CD4-positive, alpha-beta T cell treated with Interleukin-6 for 4 hours (primary cell): ENCODE results near the gene SSU72.
"Not testable (repeated sequence)": the region's sequence is repeated elsewhere in the genome, so short reads cannot be mapped to it uniquely, and the experiment has no call there.

Experiments used
- DNase-seq: peaks from one replicate; pipeline ENCODE4 v3.0.0-alpha.2; 2020; ENCODE audit warnings: mixed read lengths

Gene SSU72

DNA sequence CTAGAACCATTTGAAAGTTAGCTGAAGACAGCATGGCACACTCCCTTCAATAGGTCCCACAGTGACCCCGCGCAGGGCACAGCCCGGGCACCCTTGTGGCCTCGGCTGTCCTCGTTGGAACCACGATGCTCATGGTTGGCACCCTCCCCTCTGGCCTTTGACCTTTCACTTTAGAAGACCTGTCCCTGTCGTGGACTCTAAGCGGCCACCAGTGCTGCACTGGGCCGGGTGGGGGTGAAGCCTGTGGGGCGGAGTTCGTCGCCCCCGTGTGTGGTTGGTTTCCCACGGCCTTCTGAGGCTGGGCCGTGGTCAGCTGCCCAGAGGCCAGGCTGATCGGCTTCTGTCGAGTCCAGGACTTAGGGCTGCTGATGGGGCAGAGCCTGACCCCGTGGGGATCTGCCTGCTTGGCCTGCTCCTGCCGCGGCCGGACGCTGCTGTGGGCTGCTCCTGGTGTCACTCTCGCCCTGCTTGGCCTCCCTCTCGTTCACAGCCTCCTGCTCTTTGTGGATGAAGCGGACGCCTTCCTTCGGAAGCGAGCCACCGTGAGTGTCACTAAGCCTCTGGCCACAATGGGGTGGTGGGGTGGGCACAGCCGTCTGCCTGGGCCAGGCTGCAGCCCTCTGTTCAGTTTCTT lies 49.8 kb downstream of the SSU72 start:
- DNase-seq: not testable (repeated sequence)

- DNase-seq: not testable (repeated sequence)
These were observed 51.0 kb downstream of the SSU72 start for GRCh38 chr1:1523651-1524050.

- DNase-seq: not testable (repeated sequence)
These were observed 51.4 kb downstream of the SSU72 start for GRCh38 chr1:1523226-1523625.

DNA sequence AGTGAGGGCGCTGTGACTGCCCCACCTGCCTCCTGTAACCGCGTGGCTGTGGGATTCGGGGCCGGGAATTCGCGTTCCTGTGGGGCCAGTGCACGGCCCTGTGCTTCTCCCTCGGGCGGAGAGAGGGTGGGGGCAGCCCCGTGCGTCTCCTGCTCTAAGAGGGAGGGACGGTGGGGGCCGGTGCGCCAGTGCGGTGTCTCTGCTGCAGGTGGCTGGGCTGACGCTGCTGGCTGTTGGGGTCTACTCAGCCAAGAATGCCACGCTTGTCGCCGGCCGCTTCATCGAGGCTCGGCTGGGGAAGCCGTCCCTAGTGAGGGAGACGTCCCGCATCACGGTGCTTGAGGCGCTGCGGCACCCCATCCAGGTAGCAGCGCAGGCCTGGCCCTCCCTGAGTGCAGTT lies 52.1 kb downstream of the SSU72 start:
- DNase-seq: not testable (repeated sequence)

- no peak for DNase-seq
These were observed 53.3 kb downstream of the SSU72 start for GRCh38 chr1:1521331-1521730.

DNA sequence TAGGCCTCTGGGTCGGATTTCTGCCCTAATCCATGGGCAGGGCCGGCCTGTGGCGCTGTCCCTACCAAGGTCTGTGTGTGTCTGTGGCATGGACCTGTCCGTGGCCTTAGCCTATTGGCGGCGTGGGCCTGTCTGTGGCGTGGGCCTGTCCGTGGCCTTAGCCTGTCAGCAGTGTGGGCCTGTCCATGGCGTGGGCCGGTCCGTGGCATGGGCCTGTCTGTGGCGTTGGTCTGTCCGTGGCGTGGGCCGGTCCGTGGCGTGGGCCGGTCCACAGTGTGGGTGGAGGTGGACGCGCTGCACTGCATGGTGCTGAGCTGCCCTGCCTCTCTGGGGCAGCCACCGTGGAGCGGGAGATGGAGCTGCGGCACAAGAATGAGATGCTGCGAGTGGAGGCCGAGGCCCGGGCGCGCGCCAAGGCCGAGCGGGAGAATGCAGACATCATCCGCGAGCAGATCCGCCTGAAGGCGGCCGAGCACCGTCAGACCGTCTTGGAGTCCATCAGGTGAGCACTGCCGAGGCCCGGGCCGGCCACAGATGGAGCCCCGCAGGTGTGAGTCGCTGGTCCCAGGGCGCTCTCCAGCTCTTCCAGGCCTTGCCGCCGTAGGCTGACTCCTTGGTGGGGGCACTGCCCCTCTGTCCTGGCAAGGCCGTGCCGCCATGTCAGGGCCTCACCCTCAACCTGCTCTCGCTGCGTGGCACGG lies 54.7 kb downstream of the SSU72 start:
- DNase-seq: not testable (repeated sequence)

GRCh38 chr1:1518621-1519007 lies 56.0 kb downstream of the SSU72 start:
- DNase-seq: not testable (repeated sequence)

GRCh38 chr1:1517973-1518620 lies 56.6 kb downstream of the SSU72 start:
- DNase-seq: no peak

DNA sequence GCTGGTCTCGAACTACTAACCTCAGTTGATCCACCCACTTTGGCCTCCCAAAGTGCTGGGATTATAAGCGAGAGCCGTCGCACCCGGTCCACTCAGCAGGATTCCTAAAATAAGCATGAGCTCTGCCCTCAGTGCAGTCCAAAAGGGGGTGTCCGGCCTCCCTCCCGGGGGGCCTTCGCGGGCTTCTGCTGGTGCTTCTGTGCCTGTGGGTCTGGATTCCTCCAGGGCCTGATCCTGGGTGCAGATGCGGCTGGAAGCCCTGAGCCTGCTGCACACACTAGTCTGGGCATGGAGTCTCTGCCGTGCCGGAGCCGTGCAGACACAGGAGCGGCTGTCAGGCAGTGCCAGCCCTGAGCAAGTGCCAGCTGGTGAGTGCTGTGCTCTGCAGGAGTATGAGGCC lies 57.7 kb downstream of the SSU72 start:
- DNase-seq: not testable (repeated sequence)

DNA sequence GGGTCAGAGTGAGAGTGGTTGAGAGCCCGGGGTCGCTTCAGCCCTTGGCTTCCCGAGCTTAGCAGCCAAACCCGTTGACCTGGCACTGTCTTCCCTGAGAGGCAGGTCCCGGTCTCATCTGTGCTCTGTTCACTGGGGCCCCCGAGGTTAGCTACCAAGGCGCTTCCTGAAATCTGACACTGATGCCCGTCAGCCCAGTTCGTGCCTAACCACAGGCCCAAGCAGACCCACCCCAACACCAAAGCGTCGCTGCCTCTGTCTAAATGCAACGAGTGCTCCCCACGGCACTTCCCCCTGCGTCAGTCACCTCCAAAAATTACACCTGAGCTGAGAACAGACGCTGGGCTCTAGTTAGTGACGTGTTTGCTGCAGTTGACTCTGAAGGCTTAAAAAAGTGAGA lies 60.3 kb downstream of the SSU72 start:
- DNase-seq: not testable (repeated sequence)

DNA sequence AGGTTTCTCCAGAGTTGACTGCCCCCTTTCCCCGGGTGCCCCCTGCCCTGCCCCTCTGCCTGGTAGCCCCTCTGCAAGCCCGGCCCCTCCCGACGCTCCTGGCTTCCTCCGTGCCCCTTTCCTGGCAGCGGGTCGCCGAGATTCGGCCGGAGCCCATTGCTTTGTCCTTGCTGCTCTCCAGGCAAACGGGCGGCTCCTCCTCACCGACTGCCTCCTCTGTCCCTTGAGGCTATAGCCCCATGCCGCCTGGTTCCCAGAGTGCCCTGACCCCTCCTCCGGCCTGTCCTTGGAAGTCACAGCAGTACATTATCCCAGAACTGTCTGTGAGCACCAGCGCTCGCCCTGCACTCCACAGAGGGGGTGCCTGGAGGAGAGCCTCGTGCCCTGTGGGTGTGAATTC lies 61.0 kb downstream of the SSU72 start:
- DNase-seq: not testable (repeated sequence)

DNA sequence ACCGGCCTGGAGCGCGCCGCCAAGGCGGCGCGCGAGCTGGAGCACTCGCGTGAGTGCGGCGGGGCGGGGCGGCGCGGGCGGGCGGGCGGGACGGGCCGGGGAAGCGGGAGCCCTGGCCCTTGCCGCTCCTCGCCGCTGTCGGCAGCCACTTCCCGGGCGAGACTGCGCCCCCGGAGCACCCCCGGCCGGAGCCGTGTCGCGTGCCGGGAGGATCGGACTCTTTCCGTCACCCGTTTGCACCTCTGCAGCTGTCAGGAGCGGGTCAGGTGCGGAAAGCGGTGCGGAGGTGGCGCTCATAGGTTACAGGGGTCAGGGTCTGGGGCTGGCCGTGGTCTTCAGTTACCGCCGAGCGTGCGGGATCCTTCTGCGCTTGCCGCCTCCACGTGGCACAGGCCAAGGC lies 62.2 kb downstream of the SSU72 start:
- peak; percentile 16 for DNase-seq

DNA sequence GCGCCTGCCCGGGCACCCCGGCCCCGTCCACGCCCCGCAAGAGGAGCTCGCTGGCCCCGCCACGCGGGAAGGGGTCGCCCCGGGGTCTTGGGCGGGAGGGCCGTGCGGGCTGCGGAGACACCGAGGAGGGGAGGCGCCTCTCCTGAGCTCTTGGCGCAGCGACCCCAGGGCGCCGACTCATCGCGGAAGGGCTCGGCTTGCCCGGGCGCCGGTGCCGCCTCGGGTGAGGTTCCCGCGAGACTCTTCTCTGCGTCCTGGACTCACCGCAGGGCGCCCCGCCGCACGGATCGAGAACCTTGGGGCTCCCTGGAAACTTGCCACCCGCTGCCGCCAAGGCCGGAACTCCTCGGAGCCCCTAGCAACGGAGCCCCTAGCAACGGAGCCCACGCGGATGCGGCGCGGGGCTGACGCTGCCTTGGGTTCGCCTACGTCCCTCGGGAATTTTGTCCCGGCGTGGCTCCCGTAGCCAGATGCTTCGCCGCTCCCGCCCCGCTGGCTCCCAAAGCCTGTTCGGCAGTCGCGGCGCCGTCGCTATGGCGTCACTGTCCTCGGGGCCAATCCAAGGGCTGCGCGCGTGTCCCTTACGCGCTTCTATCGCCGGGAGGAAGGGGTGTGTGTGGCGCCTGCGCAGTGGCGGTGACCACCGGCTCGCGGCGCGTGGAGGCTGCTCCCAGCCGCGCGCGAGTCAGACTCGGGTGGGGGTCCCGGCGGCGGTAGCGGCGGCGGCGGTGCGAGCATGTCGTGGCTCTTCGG lies 63.0 kb downstream of the SSU72 start, which contains the start of gene ATAD3A:
Gene ATAD3A (plus strand): TSS at position 630 of the 753 bp plus-strand sequence. CDS start 107 bp downstream, at position 737.
- peak; percentile 97 for DNase-seq

DNA sequence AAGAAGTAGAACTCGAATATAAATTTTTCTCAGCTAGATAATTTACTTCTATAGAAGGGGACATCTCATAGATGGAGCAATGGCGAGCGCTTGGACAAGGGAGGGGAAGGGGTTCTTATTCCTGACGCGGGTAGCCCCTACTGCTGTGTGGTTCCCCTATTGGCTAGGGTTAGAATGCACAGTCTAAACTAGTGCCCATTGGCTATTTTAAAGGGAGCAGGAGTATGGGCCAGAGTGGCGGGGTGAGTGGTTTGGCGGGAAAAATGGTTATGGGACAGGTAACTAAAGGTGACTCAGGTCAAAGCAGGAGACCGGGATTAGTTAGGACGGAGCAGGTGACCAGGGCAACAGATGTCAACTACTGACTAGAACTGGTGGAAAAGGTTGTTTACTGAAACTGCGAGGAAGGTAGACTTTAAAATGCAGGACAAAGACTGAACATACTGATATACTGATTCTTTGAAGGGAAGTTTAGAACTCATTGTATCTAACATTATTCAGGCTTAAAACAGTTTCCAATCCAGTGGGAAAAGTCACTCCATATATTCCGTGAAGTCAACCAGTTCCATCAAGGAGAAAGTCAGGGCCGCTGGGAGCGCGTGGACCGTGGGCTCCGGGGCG lies 63.6 kb downstream of the SSU72 start:
- DNase-seq: no peak

DNA sequence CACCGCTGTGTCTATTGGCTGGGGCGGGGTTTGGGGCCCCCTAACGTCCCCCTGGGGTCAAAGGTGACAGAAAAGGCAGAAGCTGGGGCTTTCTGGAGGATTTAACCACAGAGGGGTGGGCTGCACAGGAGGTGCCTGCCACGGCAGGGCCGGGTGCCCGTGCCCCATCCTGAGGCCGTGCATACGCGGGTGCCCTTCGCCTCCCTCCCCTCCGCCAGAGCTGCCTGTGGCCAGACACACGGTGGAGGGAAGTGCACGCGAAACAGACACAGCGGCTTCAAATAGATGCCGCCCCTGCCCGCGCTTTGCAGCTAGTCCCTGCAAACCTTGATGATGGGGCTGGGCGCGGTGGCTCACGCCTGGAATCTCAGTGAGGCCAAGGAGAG lies 65.2 kb downstream of the SSU72 start:
- DNase-seq: not testable (repeated sequence)

- not testable (repeated sequence) for DNase-seq
These were observed 65.7 kb downstream of the SSU72 start for GRCh38 chr1:1508775-1509464.

- DNase-seq: no peak
These were observed 67.4 kb downstream of the SSU72 start for GRCh38 chr1:1507305-1507704.

DNA sequence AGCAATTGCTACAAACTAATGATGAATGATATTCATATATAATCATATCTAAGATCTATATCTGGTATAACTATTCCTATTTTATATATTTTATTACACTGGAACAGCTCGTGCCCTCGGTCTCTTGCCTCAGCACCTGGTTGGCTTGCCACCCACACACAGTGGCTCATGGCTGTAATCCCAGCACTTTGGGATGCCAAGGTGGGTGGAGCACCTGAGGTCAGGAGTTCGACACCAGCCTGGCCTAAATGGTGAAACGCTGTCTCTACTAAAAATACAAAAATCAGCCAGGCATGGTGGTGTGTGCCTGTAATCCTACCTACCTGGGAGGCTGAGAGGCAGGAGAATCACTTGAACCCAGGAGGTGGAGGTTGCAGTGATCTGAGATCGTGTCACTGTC lies 68.9 kb downstream of the SSU72 start:
- DNase-seq: not testable (repeated sequence)

GRCh38 chr1:1505366-1505798 lies 69.3 kb downstream of the SSU72 start:
- not testable (repeated sequence) for DNase-seq

GRCh38 chr1:1504777-1505365 lies 69.8 kb downstream of the SSU72 start:
- DNase-seq: peak; percentile 69

GRCh38 chr1:1495461-1495975 lies 79.1 kb downstream of the SSU72 start:
- DNase-seq: not testable (repeated sequence)
